B cell (primary cell): ENCODE results near the gene IRAK2.

Source experiments
- CTCF ChIP-seq: fragments of 200-600 bp; IDR thresholded peaks from one replicate; pipeline ENCODE4 v1.8.0; 2022; ENCODE audit warnings: antibody characterized with exemption, mild to moderate bottlenecking
- EZH2 ChIP-seq: IDR thresholded peaks from 2 replicates; pipeline ENCODE4 v1.6.1; 2012; ENCODE audit warnings: borderline replicate concordance, low read depth, mild to moderate bottlenecking, moderate library complexity, low read length; ENCODE audit not compliant: insufficient read depth, poor library complexity, severe bottlenecking

GRCh38 chr3:10119376-10119775, 45.3 kb upstream of the IRAK2 start:
- TF ChIP-seq EZH2 (no peak), CTCF (no peak)
